Osteoblast (primary cell): ENCODE measurements around the gene NTN4. TPM values are rescaled to one million over a fixed set of nuclear protein-coding genes. Genes with fewer than 3 reads are reported as not detected.

Source experiments
- DNase-seq: peaks from one replicate; pipeline ENCODE4 v3.0.0; 2011; ENCODE audit warnings: low spot score, mixed read lengths; ENCODE audit not compliant: insufficient read length; ENCODE audit errors: missing footprints
- H2AFZ ChIP-seq: 2 replicates; pipeline ENCODE4 v1.6.0; 2011; ENCODE audit warnings: mild to moderate bottlenecking, low read length
- H3K27ac ChIP-seq: 2 replicates; pipeline ENCODE4 v1.5.1; 2011; ENCODE audit warnings: mild to moderate bottlenecking, low read depth, low read length, moderate library complexity
- H3K27me3 ChIP-seq: 2 replicates; pipeline ENCODE4 v1.6.0; 2012; ENCODE audit warnings: mild to moderate bottlenecking, control low read depth, inconsistent platforms, low read length, moderate library complexity; ENCODE audit not compliant: insufficient read depth
- H3K36me3 ChIP-seq: 2 replicates; pipeline ENCODE4 v1.5.1; 2011; ENCODE audit warnings: mild to moderate bottlenecking, low read length, control low read depth, moderate library complexity; ENCODE audit not compliant: insufficient read depth
- H3K4me1 ChIP-seq: 2 replicates; pipeline ENCODE4 v1.5.1; 2011; ENCODE audit warnings: mild to moderate bottlenecking, low read length, control low read depth, moderate library complexity; ENCODE audit not compliant: insufficient read depth
- H3K4me2 ChIP-seq: 2 replicates; pipeline ENCODE4 v1.6.0; 2011; ENCODE audit warnings: mild to moderate bottlenecking, low read length; ENCODE audit not compliant: insufficient read depth
- H3K4me3 ChIP-seq: fragments of 200-600 bp; sonication (generic); 3 replicates; pipeline ENCODE4 v1.5.1; 2012; ENCODE audit warnings: mild to moderate bottlenecking, low read length, inconsistent platforms; ENCODE audit not compliant: insufficient read depth
- H3K79me2 ChIP-seq: 2 replicates; pipeline ENCODE4 v1.6.0; 2012; ENCODE audit warnings: mild to moderate bottlenecking, low read length, control low read depth, inconsistent platforms; ENCODE audit not compliant: insufficient read depth
- H3K9me3 ChIP-seq: 2 replicates; pipeline ENCODE4 v1.5.1; 2011; ENCODE audit warnings: low read depth, low read length, control low read depth
- H4K20me1 ChIP-seq: 2 replicates; pipeline ENCODE4 v1.6.0; 2012; ENCODE audit warnings: mild to moderate bottlenecking, low read length, control low read depth; ENCODE audit not compliant: insufficient read depth
- total RNA-seq: library from RNA; depleted of rRNA; stranded (reverse); fragments of >200 nt; gene quantifications from 2 replicates; pipeline ENCODE4 v1.2.3, GENCODE V29; 2012
- TF ChIP-seq, protein P1 (sequence below): IDR thresholded peaks from 2 replicates; pipeline ENCODE4 v1.5.1; 2011; ENCODE audit warnings: mild to moderate bottlenecking, low read depth, low read length, moderate library complexity; ENCODE audit errors: extremely low read depth

Gene NTN4
- total RNA-seq, 1 donor: 47.8 TPM

DNA sequence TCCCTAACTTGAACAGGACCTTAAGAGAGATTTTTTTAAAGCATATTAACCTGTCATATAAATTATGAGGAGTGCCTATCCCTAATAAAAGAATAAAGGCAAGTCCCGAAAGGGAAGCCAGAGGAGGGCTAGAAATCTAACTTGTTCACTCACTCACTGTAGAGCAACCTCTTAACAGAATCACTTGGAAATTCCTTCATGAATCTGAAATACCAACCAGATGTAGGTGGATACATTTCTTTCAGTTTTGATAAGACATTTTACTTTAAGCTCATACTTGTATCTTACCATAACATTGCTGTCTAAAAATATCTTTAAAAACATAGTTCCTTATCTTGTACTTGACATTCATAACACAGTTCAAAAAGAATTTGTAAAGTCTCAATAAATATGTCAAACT lies 25.7 kb downstream of the NTN4 start:
- TF ChIP-seq, protein P1, sequence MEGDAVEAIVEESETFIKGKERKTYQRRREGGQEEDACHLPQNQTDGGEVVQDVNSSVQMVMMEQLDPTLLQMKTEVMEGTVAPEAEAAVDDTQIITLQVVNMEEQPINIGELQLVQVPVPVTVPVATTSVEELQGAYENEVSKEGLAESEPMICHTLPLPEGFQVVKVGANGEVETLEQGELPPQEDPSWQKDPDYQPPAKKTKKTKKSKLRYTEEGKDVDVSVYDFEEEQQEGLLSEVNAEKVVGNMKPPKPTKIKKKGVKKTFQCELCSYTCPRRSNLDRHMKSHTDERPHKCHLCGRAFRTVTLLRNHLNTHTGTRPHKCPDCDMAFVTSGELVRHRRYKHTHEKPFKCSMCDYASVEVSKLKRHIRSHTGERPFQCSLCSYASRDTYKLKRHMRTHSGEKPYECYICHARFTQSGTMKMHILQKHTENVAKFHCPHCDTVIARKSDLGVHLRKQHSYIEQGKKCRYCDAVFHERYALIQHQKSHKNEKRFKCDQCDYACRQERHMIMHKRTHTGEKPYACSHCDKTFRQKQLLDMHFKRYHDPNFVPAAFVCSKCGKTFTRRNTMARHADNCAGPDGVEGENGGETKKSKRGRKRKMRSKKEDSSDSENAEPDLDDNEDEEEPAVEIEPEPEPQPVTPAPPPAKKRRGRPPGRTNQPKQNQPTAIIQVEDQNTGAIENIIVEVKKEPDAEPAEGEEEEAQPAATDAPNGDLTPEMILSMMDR: no peak

DNA sequence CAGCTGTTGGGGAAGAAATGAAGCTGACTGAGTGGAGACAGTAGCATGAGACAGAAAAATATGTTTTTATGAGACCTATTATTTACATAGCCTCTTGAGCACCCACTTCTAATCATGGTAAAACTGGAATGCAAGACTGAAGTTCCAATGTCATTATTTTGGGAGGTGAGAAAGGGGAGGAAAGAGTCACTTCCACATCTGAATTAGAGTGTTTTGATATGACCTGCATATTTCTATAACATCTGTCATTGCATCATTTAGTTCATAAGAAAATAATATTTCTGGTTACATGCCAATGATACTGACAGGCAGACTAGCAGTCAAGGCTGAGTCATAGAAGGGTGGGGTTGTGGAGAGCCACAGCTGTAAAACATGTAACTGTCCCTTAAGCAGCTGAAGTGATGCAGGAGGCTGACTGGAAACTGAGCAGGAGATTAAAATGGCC lies 26.7 kb downstream of the NTN4 start:
- DNase-seq: peak; percentile 88
- Histone ChIP-seq H3K4me2 (peak overlapping the region; percentile 25), H3K27ac (peak overlapping the region; percentile 66)

More for the DNA sequence above, 25.7 kb downstream of the NTN4 start:
- no peak for DNase-seq
- Histone ChIP-seq H3K36me3 (no peaks in the 10 kb centered on the region), H3K4me2 (no peak overlapping the region), H2AFZ (no peak overlapping the region), H3K9me3 (no peaks in the 10 kb centered on the region), H3K27ac (peak overlapping the region; percentile 66), H3K79me2 (peaks cover 10% of the 10 kb centered on the region), H3K4me1 (peaks cover 47% of the 10 kb centered on the region), H3K4me3 (no peak overlapping the region), H4K20me1 (no peaks in the 10 kb centered on the region), H3K27me3 (no peaks in the 10 kb centered on the region)

DNA sequence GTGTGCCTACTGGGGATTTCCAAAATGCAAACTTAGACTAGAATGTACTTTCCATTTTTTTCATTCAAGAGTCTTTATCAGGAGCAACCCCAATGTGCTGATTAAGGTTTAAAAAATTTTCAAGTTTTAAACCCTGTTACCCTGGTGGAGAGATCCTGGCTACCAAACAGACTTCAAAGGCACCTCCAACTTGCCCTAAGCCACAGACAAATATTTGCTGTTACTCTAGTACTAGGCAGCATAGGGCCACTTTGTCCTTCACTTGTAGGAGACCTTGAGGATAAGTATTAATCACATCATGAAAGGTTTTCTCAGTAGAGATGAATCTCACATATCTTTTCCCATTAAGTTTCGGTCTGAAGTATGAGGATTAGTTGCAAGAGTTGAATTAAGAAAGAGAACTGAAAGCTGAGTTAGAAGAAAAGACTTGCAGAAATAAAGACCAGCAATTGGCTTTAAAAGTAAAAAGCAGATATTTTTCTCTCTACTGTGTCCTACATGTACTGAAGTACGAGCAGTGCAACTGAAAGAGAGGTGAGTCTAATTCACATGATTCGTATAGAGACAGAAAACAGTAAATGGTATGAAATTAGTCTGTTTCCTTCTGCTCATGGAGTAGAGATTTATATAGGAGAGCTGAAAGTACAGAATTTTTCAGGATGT lies 28.3 kb downstream of the NTN4 start:
- TF ChIP-seq, protein P1: no peak
- peaks cover 40% of the 10 kb centered on the region for H3K4me1 ChIP-seq
- no peak overlapping the region for H3K4me2 ChIP-seq
- no peak for DNase-seq
- no peak overlapping the region for H3K27ac ChIP-seq
- no peak overlapping the region for H3K4me3 ChIP-seq
- no peaks in the 10 kb centered on the region for H3K9me3 ChIP-seq
- no peaks in the 10 kb centered on the region for H3K36me3 ChIP-seq
- H4K20me1 ChIP-seq: no peaks in the 10 kb centered on the region
- no peak overlapping the region for H2AFZ ChIP-seq
- no peaks in the 10 kb centered on the region for H3K27me3 ChIP-seq
- no peaks in the 10 kb centered on the region for H3K79me2 ChIP-seq

More for the DNA sequence above, 26.7 kb downstream of the NTN4 start:
- Histone ChIP-seq H3K9me3 (no peaks in the 10 kb centered on the region), H2AFZ (no peak overlapping the region), H3K79me2 (peaks cover 8% of the 10 kb centered on the region), H3K4me3 (no peak overlapping the region), H4K20me1 (no peaks in the 10 kb centered on the region), H3K27me3 (no peaks in the 10 kb centered on the region), H3K36me3 (no peaks in the 10 kb centered on the region), H3K4me1 (peaks cover 47% of the 10 kb centered on the region)
- TF ChIP-seq, protein P1: no peak

DNA sequence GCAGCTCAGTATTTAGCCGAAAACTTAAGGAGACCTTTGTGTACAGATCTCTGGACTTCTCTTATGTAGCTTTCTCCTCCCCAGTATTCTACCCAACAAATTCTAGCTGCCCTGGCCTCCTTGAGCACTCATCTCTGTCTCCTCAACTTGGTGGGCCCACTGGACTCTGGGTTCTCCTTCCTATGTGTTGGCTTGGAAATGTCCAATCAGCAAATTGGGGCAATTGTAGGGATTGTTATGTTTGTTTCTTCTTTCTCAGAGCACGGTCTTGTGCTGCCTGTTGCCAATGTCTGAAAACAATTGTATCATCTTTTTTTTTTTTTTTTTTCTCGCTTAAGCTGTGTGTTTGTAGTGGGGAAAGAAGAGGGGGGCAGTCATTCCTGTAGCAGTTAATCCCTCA lies 30.2 kb downstream of the NTN4 start:
- Histone ChIP-seq H3K4me2 (no peak overlapping the region), H2AFZ (no peak overlapping the region), H3K79me2 (peaks cover 11% of the 10 kb centered on the region), H3K27ac (no peak overlapping the region), H3K27me3 (no peaks in the 10 kb centered on the region), H3K36me3 (no peaks in the 10 kb centered on the region), H3K9me3 (no peaks in the 10 kb centered on the region), H3K4me3 (no peak overlapping the region), H4K20me1 (no peaks in the 10 kb centered on the region), H3K4me1 (peaks cover 23% of the 10 kb centered on the region)
- DNase-seq: no peak
- TF ChIP-seq, protein P1: no peak
